NCI-H146 (cell line): ENCODE data around the gene FMNL1.

Experiments used
- DNase-seq: peaks from one replicate; lab custom pipeline; 2025; lab: John Stamatoyannopoulos, UW

Gene FMNL1

GRCh38 chr17:45223539-45224528, 2.1 kb downstream of the FMNL1 start:
- no peak for DNase-seq

GRCh38 chr17:45224671-45225050, 3.0 kb downstream of the FMNL1 start:
- DNase-seq: no peak

GRCh38 chr17:45225051-45225700, 3.5 kb downstream of the FMNL1 start:
- no peak for DNase-seq

GRCh38 chr17:45225964-45226530, 4.4 kb downstream of the FMNL1 start:
- DNase-seq: no peak

GRCh38 chr17:45226576-45226975, 4.9 kb downstream of the FMNL1 start:
- no peak for DNase-seq

- no peak for DNase-seq
These were observed 5.6 kb downstream of the FMNL1 start for GRCh38 chr17:45227101-45227925.

- DNase-seq: no peak
These were observed 6.5 kb downstream of the FMNL1 start for GRCh38 chr17:45227926-45228762.

- no peak for DNase-seq
These were observed 7.3 kb downstream of the FMNL1 start for GRCh38 chr17:45228763-45229539.

- DNase-seq: no peak
These were observed 8.2 kb downstream of the FMNL1 start for GRCh38 chr17:45229681-45230409.

GRCh38 chr17:45230410-45230786, 8.7 kb downstream of the FMNL1 start:
- DNase-seq: no peak

GRCh38 chr17:45230787-45231480, 9.2 kb downstream of the FMNL1 start:
- no peak for DNase-seq

GRCh38 chr17:45231481-45232116, 9.9 kb downstream of the FMNL1 start:
- peak; percentile 36 for DNase-seq

- DNase-seq: no peak
These were observed 11.1 kb downstream of the FMNL1 start for GRCh38 chr17:45232514-45233422.

- DNase-seq: no peak
These were observed 11.8 kb downstream of the FMNL1 start for GRCh38 chr17:45233423-45233924.

GRCh38 chr17:45234641-45235415, 13.1 kb downstream of the FMNL1 start:
- DNase-seq: peak; percentile 67
